ENCODE results near the gene ATG3. TPM values are rescaled to one million over a fixed set of nuclear protein-coding genes. Genes with fewer than 3 reads are reported as not detected.

Gene ATG3
- total and polyA plus RNA-seq, 2 experiments from 2014 or later, result 68.1 to 93.9 TPM

DNA sequence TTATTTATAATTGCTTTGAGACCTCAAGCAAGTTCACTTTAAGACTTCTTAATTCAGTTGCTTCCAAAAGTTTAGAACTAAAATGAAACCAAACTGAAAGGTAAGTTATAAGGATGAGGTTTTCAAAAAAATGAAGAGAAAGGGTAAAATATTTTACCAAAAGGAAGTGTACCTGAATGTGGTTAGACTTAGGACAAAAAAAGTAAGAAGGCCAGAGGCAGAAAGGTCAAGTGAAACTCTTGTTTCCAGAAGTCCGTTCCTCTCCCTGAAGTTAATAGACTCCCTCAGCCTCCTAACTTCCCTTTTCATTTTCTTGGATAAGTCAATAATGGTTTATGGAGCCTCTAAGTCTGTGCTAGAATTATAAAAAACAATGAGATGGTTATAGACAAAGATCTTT, 79.1 kb downstream of the ATG3 start:
- DNase-seq (ENCODE audit: low spot score) (no peak), ATAC-seq (no peak)
- Mint-ChIP-seq H3K4me1 (no peaks in the 10 kb centered on the region), H3K27me3 (ENCODE audit: insufficient read depth, low read depth, poor library complexity) (no peaks in the 10 kb centered on the region), H3K9me3 (no peaks in the 10 kb centered on the region; the same call in 2 of the 3 replicates), H3K27ac (no peak overlapping the region), H3K4me3 (no peak overlapping the region), H3K36me3 (ENCODE audit: low read depth) (no peaks in the 10 kb centered on the region)
- no peak overlapping the region for H2AFZ ChIP-seq
- no peaks in the 10 kb centered on the region for H3K27me3 ChIP-seq (ENCODE audit: insufficient read depth)
- no peaks in the 10 kb centered on the region for H3K36me3 ChIP-seq (ENCODE audit: insufficient read depth)
- H3F3A ChIP-seq (replicated peaks; ENCODE audit: low read depth), result no peaks in the 10 kb centered on the region
- no peak overlapping the region for H3K4me3 ChIP-seq
- no peak overlapping the region for H3K4me2 ChIP-seq
- H3K27ac ChIP-seq (ENCODE audit: low read depth), result no peak overlapping the region
- no peaks in the 10 kb centered on the region for H4K20me1 ChIP-seq (replicated peaks; ENCODE audit: insufficient read depth)
- H3K4me1 ChIP-seq (ENCODE audit: insufficient read depth), result peaks cover 11% of the 10 kb centered on the region
- TF ChIP-seq JUNB (IDR thresholded peaks at IDR 0.05; ENCODE audit: unreplicated experiment), result no peak
- TF ChIP-seq ZNF331 (CRISPR knock-in tag; IDR thresholded peaks at IDR 0.05; ENCODE audit: low read depth), result no peak
- H3K9me2 ChIP-seq (ENCODE audit: insufficient read depth), result no peaks in the 10 kb centered on the region
- no peaks in the 10 kb centered on the region for H3K79me2 ChIP-seq (replicated peaks; ENCODE audit: insufficient read depth)

Other genes starting within 250 kb of the ATG3 start
- 49.3 and 51.9 TPM in 2 replicates for gene CD200, start 228.8 kb downstream of the ATG3 start, total RNA-seq (2014; rRNA removed; shearing (Covaris generic))
- gene CD200, start 228.8 kb downstream of the ATG3 start, polyA plus RNA-seq (2016; fragmentation: Nextera tagmentation; extraction: Ambion mirVana), result 56.5 and 65.0 TPM in 2 replicates
- not detected in 2 replicates for gene BTLA, start 62.5 kb downstream of the ATG3 start, total RNA-seq (2014; rRNA removed; shearing (Covaris generic))
- gene BTLA, start 62.5 kb downstream of the ATG3 start, polyA plus RNA-seq (2016; fragmentation: Nextera tagmentation; extraction: Ambion mirVana), result 0.44 TPM in 1 of 2 replicates, not detected in the other
- 40.4 and 56.4 TPM in 2 replicates for gene SLC35A5, start 83 bp upstream of the ATG3 start, total RNA-seq (2014; rRNA removed; shearing (Covaris generic))
- 15.5 and 19.9 TPM in 2 replicates for gene SLC35A5, start 83 bp upstream of the ATG3 start, polyA plus RNA-seq (2016; fragmentation: Nextera tagmentation; extraction: Ambion mirVana)
- gene CCDC80, start 79.2 kb upstream of the ATG3 start, total RNA-seq (2014; rRNA removed; shearing (Covaris generic)), result 5.4 and 8.1 TPM in 2 replicates
- gene CCDC80, start 79.2 kb upstream of the ATG3 start, polyA plus RNA-seq (2016; fragmentation: Nextera tagmentation; extraction: Ambion mirVana), result 6.0 and 6.7 TPM in 2 replicates

Data from GM23338 (cell line).